GM13977 (cell line): ENCODE measurements around the gene MAML3.

Experiments used
- DNase-seq: peaks from one replicate; pipeline ENCODE4 v3.0.0; 2012; ENCODE audit warnings: low spot score
- CTCF ChIP-seq: IDR thresholded peaks from 2 replicates; pipeline ENCODE4 v1.5.1; 2012; ENCODE audit warnings: mild to moderate bottlenecking, control low read depth; ENCODE audit not compliant: insufficient read depth; ENCODE audit errors: extremely low read depth, missing control alignments
- in situ Hi-C: fragments of 300-500 bp; cut with MboI; formaldehyde crosslinking; loops from one replicate; pipeline ENCODE4 v1.12.0; 2022; ENCODE audit warnings: low sequenced_read_pairs, low pct_unique_long_range_greater_than_20kb, mixed read lengths, inconsistent platforms; ENCODE audit not compliant: unreplicated experiment

The MAML3 gene

GRCh38 chr4:139810710-139811109, 343.3 kb downstream of the MAML3 start:
- in situ Hi-C loops: no loop called here
- TF ChIP-seq CTCF: no peak
- DNase-seq: no peak

- in situ Hi-C loops: no loop called here
- no peak for DNase-seq
Measured at GRCh38 chr4:139809757-139810140, 344.2 kb downstream of the MAML3 start.

GRCh38 chr4:139808808-139809756, 344.9 kb downstream of the MAML3 start:
- in situ Hi-C loops: no loop called here
- TF ChIP-seq CTCF: no peak
- no peak for DNase-seq

More at GRCh38 chr4:139809757-139810140, 344.2 kb downstream of the MAML3 start:
- TF ChIP-seq CTCF: no peak

- in situ Hi-C loops: no loop called here
- no peak for DNase-seq
- no peak for TF ChIP-seq CTCF
Measured at GRCh38 chr4:139808381-139808807, 345.6 kb downstream of the MAML3 start.

- DNase-seq: no peak
- no peak for TF ChIP-seq CTCF
- in situ Hi-C loops: no loop called here
Measured at GRCh38 chr4:139807483-139807882, 346.5 kb downstream of the MAML3 start.

- DNase-seq: no peak
- in situ Hi-C loops: no loop called here
- TF ChIP-seq CTCF: peak; percentile 1
Measured at GRCh38 chr4:139806929-139807328, 347.1 kb downstream of the MAML3 start.
